ENCODE results near the gene AP3D1. TPM values are rescaled to one million over a fixed set of nuclear protein-coding genes. Genes with fewer than 3 reads are reported as not detected.

Gene AP3D1
- total and polyA plus RNA-seq, 2 donors (not counting 3 experiments of a cell fraction or from before 2014, with no cell fraction given), result 130 to 137 TPM

DNA sequence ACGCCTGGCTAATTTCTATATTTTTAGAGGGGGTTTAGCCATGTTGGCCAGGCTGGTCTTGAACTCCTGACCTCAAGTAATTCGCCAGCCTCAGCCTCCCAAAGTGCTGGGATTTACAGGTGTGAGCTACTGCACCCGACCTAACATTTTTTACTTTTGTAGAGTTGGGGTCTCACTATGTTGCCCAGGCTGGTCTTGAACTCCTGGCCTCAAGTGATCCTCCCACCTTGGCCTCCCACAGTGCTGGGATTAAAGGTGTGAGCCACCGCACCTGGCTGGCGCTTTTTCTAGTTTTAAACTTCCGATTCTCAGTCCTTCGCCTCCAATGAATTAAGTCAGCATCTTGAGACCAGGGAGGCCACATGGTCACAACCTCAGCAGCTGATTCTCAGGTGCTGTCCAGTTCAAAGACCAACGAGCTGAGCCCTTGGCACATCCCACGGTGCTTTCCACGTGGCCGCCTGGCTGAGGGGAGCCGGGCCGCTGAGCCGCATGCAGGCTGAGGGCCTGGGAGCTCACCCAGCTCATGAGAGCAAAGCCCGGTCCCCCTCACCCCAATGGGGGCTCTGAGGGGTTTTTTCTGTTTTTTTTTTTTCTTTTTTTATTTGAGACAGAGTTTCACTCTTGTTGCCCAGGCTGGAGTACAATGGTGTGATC, 9.1 kb downstream of the AP3D1 start:
- dilution Hi-C loops (cut with MboI; ENCODE audit: extremely low pct_ligation_motif_present, low sequenced_read_pairs), result no loop called here
- FAIRE-seq, result no peak

More for the DNA sequence above, 9.1 kb downstream of the AP3D1 start:
- no peaks in the 10 kb centered on the region for H4K20me1 ChIP-seq (replicated peaks; ENCODE audit: control insufficient read depth, extremely low read depth, insufficient read depth, low read length)
- ChIA-PET CTCF (no interaction called here), POLR2A (no interaction called here)
- H3K27ac ChIP-seq (ENCODE audit: insufficient read depth, low read depth, low read length), result no peak overlapping the region
- no peaks in the 10 kb centered on the region for H3K9me1 ChIP-seq (replicated peaks; ENCODE audit: control insufficient read depth, extremely low read depth, insufficient read depth, low read length)
- no peaks in the 10 kb centered on the region for H3K9me3 ChIP-seq (replicated peaks; ENCODE audit: control insufficient read depth, insufficient read depth, low read length)
- no peak for TF ChIP-seq FOS (IDR thresholded peaks at IDR 0.05; ENCODE audit: borderline replicate concordance, insufficient read depth, low read length)
- TF ChIP-seq, protein P1, sequence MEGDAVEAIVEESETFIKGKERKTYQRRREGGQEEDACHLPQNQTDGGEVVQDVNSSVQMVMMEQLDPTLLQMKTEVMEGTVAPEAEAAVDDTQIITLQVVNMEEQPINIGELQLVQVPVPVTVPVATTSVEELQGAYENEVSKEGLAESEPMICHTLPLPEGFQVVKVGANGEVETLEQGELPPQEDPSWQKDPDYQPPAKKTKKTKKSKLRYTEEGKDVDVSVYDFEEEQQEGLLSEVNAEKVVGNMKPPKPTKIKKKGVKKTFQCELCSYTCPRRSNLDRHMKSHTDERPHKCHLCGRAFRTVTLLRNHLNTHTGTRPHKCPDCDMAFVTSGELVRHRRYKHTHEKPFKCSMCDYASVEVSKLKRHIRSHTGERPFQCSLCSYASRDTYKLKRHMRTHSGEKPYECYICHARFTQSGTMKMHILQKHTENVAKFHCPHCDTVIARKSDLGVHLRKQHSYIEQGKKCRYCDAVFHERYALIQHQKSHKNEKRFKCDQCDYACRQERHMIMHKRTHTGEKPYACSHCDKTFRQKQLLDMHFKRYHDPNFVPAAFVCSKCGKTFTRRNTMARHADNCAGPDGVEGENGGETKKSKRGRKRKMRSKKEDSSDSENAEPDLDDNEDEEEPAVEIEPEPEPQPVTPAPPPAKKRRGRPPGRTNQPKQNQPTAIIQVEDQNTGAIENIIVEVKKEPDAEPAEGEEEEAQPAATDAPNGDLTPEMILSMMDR (IDR thresholded peaks at IDR 0.05; ENCODE audit: extremely low read depth in 1 of 2, insufficient read depth in 1 of 2, low read depth in 1 of 2, low read length in 2 of 2), result no peak
- TF ChIP-seq, protein P2, sequence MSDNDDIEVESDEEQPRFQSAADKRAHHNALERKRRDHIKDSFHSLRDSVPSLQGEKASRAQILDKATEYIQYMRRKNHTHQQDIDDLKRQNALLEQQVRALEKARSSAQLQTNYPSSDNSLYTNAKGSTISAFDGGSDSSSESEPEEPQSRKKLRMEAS (IDR thresholded peaks at IDR 0.05; ENCODE audit: insufficient read depth, insufficient read length), result no peak
- TF ChIP-seq POLR2AphosphoS5 (IDR thresholded peaks at IDR 0.05; ENCODE audit: insufficient read depth, low read depth, low read length), result no peak
- H3K27me3 ChIP-seq (ENCODE audit: control insufficient read depth in 2 of 2, insufficient read depth in 2 of 2, low read length in 2 of 2), result no peaks in the 10 kb centered on the region
- no peak overlapping the region for H3K4me3 ChIP-seq (replicated peaks in 1 of 3; ENCODE audit: insufficient read depth in 1 of 3, low read depth in 1 of 3, low read length in 3 of 3)
- no peak overlapping the region for H2AFZ ChIP-seq (ENCODE audit: low read depth, low read length)
- no peak for DNase-seq (ENCODE audit: low read depth, low spot score)
- no peak overlapping the region for H3K4me2 ChIP-seq (ENCODE audit: insufficient read depth, low read length)
- no peaks in the 10 kb centered on the region for H3K4me1 ChIP-seq (ENCODE audit: control insufficient read depth, extremely low read depth, insufficient read depth, low read length)
- no TSS peak for BruUV-seq (replicated peaks)
- no peak overlapping the region for H3K9ac ChIP-seq (replicated peaks; ENCODE audit: extremely low read depth, insufficient read depth, low read length)
- H3K79me2 ChIP-seq (ENCODE audit: control insufficient read depth, insufficient read depth, low read length), result peaks cover 86% of the 10 kb centered on the region
- peaks cover 3 to 30% of the 10 kb centered on the region in 2 experiments for H3K36me3 ChIP-seq (ENCODE audit: control insufficient read depth in 2 of 2, extremely low read depth in 1 of 2, insufficient read depth in 2 of 2, low read length in 2 of 2)
- intact Hi-C loops (cut with micrococcal nuclease), result no loop called here

Measured in endothelial cell of umbilical vein (primary cell).